GM18499 (cell line): ENCODE results near the gene COL4A4.
"Not testable (repeated sequence)": the region's sequence is repeated elsewhere in the genome, so short reads cannot be mapped to it uniquely, and the experiment has no call there.

ENCODE experiments used
- ATAC-seq: cut with Tn5 transposase; IDR thresholded peaks from one replicate; pipeline ENCODE4 v1.9.1; 2021; ENCODE audit warnings: moderate number of reproducible peaks; ENCODE audit not compliant: insufficient read depth, unreplicated experiment

Gene COL4A4

GRCh38 chr2:227163998-227164762 is at the start of gene COL4A4, which contains the start of gene COL4A3:
Gene COL4A4 (minus strand): TSS chr2:227164205. CDS start chr2:227147483, 16,722 bp downstream.
Gene COL4A3 (plus strand): TSS chr2:227164624. CDS start chr2:227164727, 103 bp downstream.
- peak; percentile 32 for ATAC-seq

DNA sequence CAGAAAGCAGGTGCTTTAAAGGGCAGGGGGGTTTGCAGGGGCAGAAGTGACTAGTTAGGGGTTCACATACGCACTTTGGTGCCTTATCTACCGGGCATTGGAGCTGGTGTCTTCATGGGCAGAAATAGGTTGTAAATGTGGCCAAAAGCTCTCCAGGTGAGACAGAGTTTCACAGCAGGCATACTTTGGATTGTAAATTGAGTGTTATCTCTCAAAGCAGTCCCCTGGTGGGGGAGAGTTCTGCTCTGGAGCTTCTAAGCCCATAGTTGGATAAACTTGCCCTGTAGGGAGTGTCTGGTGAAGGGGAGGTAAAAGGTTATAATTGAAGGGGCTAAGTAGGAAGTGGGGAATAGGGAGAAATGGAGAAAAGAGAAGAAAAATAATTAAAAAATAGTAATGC is 43.6 kb upstream of the COL4A4 start:
- ATAC-seq: no peak

DNA sequence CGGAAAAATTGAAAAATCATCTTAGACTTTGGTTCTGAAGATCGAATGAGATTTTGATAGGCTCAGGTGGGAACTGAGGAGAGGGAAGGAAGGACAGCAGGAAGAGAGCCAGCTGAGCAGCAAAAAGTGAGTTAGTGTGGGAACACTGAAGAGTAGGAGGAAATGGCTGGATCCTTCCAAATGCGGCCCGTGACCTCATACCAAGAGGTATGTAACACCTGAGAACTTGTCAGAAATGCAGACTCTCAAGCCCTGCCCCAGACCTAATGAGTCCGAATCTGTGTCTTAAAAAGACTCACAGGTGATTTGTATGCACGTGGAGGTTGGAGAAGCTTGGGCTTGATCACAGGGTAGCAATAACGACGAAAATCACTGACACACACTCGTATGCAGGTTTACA is 42.4 kb upstream of the COL4A4 start:
- ATAC-seq: no peak

DNA sequence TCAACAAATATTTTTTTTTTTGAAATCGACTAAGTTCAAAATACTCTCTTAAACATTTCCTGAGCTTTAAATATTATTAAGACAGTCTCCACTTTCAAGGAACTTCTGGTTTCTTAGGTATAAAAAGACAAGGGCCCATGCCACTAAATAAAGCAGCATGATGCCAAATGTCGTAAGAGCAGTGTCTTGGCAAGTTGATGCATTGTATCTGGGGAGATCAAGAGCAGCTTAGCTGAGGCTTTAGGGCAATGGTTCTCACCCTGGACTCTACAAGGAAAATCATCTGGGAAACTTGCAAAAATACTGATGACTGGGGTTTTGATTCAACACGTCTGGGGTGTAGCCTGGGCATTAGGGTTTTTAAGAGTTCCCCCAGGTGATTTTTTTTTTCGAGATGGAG is 41.7 kb upstream of the COL4A4 start:
- ATAC-seq: no peak

GRCh38 chr2:227204452-227204851 is 40.4 kb upstream of the COL4A4 start:
- ATAC-seq: no peak

- ATAC-seq: no peak
Measured at GRCh38 chr2:227201771-227202170, 37.8 kb upstream of the COL4A4 start.

- no peak for ATAC-seq
Measured at GRCh38 chr2:227198866-227199265, 34.9 kb upstream of the COL4A4 start.

DNA sequence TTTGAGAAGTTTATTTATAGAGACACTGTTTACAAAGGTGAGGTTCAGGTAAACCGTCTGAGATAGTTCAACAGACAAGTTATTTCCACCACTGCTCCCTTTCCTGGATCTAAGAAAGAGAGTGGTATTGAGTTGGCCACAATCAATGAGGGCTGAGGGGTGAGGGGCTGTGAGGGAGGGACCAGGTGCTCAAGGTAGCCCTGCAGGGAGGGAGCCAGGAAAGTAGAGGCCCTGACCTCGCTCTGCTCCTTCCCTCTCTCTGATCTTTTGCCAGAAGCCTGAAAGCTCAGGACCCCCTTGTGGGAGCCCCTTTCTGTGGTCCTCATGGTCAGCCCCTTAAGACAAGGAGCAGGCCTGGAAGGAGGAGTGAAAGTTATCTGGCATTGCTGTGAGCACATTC is 30.2 kb upstream of the COL4A4 start:
- no peak for ATAC-seq

DNA sequence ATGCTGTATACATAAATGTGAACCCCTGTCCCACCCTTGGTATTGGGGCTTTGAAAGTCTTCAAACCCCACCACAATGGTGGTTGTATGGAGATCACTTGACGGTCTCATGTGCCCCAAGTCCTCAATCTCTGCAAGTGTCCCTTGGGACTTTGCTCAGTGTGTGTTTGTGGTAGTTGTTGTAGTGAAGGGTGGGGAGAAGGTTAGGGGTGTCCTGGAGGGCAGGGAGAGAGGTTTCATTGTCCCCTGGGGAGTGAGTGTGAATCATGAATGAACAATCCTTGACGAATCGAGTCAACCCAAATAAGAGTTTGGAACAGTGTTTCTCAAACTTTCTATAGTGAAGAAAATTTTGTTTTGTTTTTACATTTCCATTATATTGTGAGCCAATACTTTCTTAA is 28.5 kb upstream of the COL4A4 start:
- ATAC-seq: no peak

- ATAC-seq: no peak
Measured at GRCh38 chr2:227191367-227191766, 27.4 kb upstream of the COL4A4 start.

- ATAC-seq: no peak
Measured at GRCh38 chr2:227188292-227188691, 24.3 kb upstream of the COL4A4 start.

DNA sequence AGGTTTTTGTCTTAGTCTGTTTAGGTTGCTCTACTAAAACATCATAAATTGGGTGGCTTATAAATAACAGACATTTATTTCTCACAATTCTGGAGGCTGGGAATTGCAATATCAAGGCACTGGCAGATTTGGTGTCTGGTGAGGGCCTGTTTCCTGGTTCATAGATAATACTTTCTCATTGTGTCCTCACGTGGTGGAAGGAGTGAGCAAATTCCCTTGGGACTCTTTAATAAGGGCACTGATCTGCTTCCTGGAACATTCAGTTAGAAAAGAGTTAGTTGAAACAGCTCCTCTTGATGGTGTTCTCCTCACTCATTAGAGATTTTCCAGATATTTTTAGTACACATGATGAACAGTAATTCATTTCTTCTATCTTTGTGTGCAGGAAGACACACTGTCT is 22.7 kb upstream of the COL4A4 start:
- no peak for ATAC-seq

DNA sequence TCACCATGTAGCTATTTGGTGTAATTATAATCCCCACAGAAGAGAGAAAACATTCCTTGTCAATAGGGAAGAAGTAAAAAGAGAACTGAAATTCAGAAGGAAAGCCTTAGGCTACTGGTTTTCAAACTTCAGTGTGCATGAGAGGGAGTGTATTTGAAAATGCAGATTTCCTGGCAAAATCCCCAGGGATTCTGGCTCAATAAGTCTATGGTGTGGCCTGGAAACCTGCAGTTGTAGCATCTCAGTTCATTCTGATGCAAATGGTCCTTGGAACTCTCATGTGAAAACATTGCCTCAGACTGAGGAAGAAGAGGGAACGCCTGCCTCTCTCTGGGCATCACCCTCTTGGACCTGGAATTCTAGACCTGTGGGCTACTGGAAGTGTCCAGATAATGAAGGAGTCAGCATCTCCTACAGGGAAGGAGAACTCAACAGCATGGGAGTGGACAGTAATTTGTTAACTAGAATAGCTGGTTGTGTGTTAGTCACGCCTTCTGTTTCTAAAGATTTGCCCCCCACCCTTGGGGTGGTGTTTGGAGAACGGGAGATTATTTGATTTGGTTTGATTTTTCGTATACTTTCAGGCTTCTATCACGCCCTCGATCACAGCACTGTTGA is 21.7 kb upstream of the COL4A4 start:
- no peak for ATAC-seq

DNA sequence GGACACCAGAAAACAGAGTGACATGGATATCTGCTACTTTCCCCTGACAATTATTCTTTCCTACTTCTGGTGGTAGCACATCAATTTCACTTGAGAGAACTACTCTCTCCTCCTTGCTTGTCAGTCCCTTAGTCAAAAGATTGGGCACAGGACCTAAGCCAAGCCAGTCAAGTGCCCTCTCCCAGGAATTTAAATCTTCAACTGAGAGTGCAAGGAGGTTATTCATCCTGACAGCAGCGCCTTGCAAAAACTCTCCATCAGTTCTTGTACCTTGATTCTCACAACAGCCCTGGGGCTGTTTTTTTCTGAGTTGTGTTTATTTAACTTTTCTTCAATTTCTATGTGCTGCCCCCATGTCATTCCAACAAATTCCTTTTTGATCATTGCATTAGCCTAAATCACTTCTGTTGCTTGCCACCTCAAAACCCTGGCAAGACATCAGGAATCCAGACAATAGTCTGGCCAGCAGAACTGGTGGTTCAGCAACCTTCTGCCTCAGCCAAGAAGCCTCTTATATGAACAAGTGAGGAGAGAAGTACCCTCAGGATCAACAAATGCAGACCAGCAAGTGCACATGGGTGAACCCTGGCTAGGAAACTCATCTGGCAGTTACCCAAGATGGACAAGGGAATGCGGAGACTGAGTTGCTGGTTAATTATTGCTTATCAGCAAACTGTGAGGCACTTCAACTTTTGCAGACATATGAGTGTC is 19.8 kb upstream of the COL4A4 start:
- no peak for ATAC-seq

- ATAC-seq: no peak
Measured at GRCh38 chr2:227182765-227183164, 18.8 kb upstream of the COL4A4 start.

GRCh38 chr2:227180770-227181169 is 16.8 kb upstream of the COL4A4 start:
- ATAC-seq: no peak

DNA sequence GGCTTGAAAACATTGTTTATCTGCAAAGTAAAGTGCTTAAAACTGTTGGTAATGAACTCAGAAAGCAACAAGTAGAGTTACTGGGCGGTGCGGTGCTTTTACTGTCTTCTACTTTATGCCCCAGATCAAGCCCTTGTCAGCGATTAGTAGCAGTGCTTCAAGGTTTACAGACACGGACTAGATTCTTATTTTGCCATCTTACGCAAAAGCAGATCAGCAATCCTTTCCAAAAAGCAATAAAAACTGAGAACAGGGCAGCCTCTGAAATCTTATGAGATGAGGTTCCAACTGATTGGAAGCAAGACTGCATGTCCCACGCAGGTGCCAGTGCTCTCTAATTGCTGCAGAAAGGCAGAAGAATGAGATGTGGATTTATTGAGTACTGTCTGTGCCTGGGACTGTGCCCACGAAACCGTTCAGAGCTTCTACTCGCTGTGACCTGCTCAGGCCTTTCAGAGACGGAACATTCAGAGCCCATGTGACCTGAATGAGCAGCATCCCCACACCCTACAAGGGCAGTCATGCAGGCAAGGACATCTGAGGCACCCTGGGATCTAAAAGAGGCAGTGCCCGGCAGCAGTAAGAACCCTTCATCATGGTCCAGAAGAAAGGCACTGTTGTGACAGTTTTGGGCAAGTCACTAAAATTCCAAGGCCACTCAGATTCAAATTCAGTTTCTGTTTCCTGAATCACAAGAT is 16.1 kb upstream of the COL4A4 start:
- ATAC-seq: no peak

DNA sequence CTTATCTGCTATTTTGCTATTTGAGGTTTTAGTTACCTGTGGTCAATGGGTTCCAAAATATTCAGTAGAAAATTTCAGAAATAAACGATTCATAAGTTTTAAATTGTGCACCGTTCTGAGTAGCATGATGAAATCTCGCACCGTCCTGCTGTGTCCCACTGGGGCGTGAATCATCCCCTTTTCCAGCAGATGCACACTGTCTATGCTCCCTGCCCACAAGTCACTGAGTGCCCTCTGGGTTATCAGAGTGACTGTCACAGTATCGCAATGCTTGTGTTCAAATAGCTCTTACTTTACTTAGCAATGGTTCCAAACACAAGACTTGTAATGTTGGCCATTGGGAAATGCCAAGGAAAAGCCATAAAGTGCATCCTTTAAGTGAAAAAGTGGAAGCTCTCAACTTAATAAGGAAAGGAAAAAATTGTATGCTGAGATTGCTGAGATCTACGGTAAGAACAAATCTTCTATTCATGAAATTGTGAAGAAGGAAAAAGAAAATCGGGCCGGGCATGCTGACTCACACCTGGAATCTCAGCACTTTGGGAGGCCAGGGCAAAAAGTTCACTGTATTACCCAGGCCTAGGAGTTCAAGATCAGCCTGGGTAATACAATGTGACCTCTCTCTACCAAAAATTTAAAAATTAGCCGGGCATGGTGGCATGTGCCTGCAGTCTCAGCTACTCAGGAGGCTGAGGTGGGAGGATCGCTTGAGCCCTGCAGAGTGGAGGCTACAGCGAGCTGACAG is 13.8 kb upstream of the COL4A4 start:
- ATAC-seq: no peak

GRCh38 chr2:227171779-227172178 is 7.8 kb upstream of the COL4A4 start:
- ATAC-seq: not testable (repeated sequence)

- peak; percentile 50 for ATAC-seq
Measured at GRCh38 chr2:227164763-227165291, 822 bp upstream of the COL4A4 start.
